DMS53 treated with DMSO at 0.1 percent for 48 hours (cell line): Measurements from ENCODE around the gene GRID1.
"Not testable (repeated sequence)": the region's sequence is repeated elsewhere in the genome, so short reads cannot be mapped to it uniquely, and the experiment has no call there.

Experiments used
- DNase-seq: peaks from one replicate; lab custom pipeline; 2025; ENCODE audit not compliant: unreplicated experiment; lab: John Stamatoyannopoulos, UW

The GRID1 gene

GRCh38 chr10:86117051-86117450 is 249.5 kb downstream of the GRID1 start:
- DNase-seq = no peak

GRCh38 chr10:86113983-86114382 is 252.6 kb downstream of the GRID1 start:
- DNase-seq = no peak

GRCh38 chr10:86113501-86113900 is 253.1 kb downstream of the GRID1 start:
- DNase-seq = no peak

- DNase-seq = no peak
These were observed 253.6 kb downstream of the GRID1 start for GRCh38 chr10:86113044-86113443.

- no peak for DNase-seq
These were observed 254.6 kb downstream of the GRID1 start for GRCh38 chr10:86111902-86112545.

- DNase-seq = no peak
These were observed 256.3 kb downstream of the GRID1 start for GRCh38 chr10:86110156-86110786.

- DNase-seq = no peak
These were observed 257.2 kb downstream of the GRID1 start for GRCh38 chr10:86109421-86109820.

- no peak for DNase-seq
These were observed 257.9 kb downstream of the GRID1 start for GRCh38 chr10:86108696-86109095.

- not testable (repeated sequence) for DNase-seq
These were observed 258.8 kb downstream of the GRID1 start for GRCh38 chr10:86107611-86108310.

- DNase-seq = no peak
These were observed 259.5 kb downstream of the GRID1 start for GRCh38 chr10:86107131-86107530.

- no peak for DNase-seq
These were observed 260.0 kb downstream of the GRID1 start for GRCh38 chr10:86106616-86107015.

- no peak for DNase-seq
These were observed 261.0 kb downstream of the GRID1 start for GRCh38 chr10:86105640-86106039.

- DNase-seq = no peak
These were observed 261.4 kb downstream of the GRID1 start for GRCh38 chr10:86105181-86105580.

GRCh38 chr10:86104611-86105145 is 261.9 kb downstream of the GRID1 start:
- no peak for DNase-seq

GRCh38 chr10:86104156-86104555 is 262.4 kb downstream of the GRID1 start:
- no peak for DNase-seq

- no peak for DNase-seq
These were observed 263.0 kb downstream of the GRID1 start for GRCh38 chr10:86103391-86104101.

- no peak for DNase-seq
These were observed 264.1 kb downstream of the GRID1 start for GRCh38 chr10:86102451-86102850.

GRCh38 chr10:86102031-86102430 is 264.6 kb downstream of the GRID1 start:
- no peak for DNase-seq

GRCh38 chr10:86100581-86101061 is 266.0 kb downstream of the GRID1 start:
- peak; percentile 10 for DNase-seq

- no peak for DNase-seq
These were observed 266.9 kb downstream of the GRID1 start for GRCh38 chr10:86099542-86100334.
